Calu3 (cell line): ENCODE data around the gene MYO10. TPM values are rescaled to one million over a fixed set of nuclear protein-coding genes. Genes with fewer than 3 reads are reported as not detected.
A peak's percentile ranks its signal among the peaks of the same experiment; 100 is the strongest.
"Not testable (repeated sequence)": the region's sequence is repeated elsewhere in the genome, so short reads cannot be mapped to it uniquely, and the experiment has no call there.

ENCODE experiments used
- BruUV-seq: library from RNA; stranded (reverse); fragments of 400-500 nt; replicated peaks from 2 replicates; lab custom pipeline; 2021; lab: Mats Ljungman, UMichigan
- CTCF ChIA-PET: fragments of 300-600 bp; sonication (Branson Sonifier 250); formaldehyde crosslinking; loops from one replicate; lab custom pipeline; 2022; ENCODE audit warnings: antibody characterized with exemption; lab: Charles Lee
- DNase-seq: peaks from one replicate; pipeline ENCODE4 v3.0.0; 2022
- H3K27ac Mint-ChIP-seq: one replicate; pipeline ENCODE4 v1.8.0; 2022; ENCODE audit warnings: mixed read lengths; ENCODE audit not compliant: unreplicated experiment
- H3K27me3 Mint-ChIP-seq: one replicate; pipeline ENCODE4 v1.8.0; 2022; ENCODE audit warnings: mixed read lengths; ENCODE audit not compliant: unreplicated experiment
- H3K36me3 Mint-ChIP-seq: one replicate; pipeline ENCODE4 v1.8.0; 2022; ENCODE audit warnings: mild to moderate bottlenecking, moderate library complexity, mixed read lengths; ENCODE audit not compliant: insufficient read depth, unreplicated experiment
- H3K4me1 Mint-ChIP-seq: one replicate; pipeline ENCODE4 v1.8.0; 2022; ENCODE audit warnings: mild to moderate bottlenecking, low read depth, mixed read lengths; ENCODE audit not compliant: unreplicated experiment
- H3K4me3 Mint-ChIP-seq: one replicate; pipeline ENCODE4 v1.8.0; 2022; ENCODE audit warnings: mild to moderate bottlenecking, low read depth, moderate library complexity, mixed read lengths; ENCODE audit not compliant: unreplicated experiment
- H3K9me3 Mint-ChIP-seq: one replicate; pipeline ENCODE4 v1.8.0; 2022; ENCODE audit warnings: low read depth, mixed read lengths; ENCODE audit not compliant: unreplicated experiment
- CTCF ChIP-seq: fragments of 200-600 bp; IDR thresholded peaks from one replicate; pipeline ENCODE4 v1.8.0; 2022; ENCODE audit warnings: antibody characterized with exemption; ENCODE audit not compliant: unreplicated experiment
- intact Hi-C: fragments of 100-400 bp; cut with micrococcal nuclease; formaldehyde crosslinking; loops from one replicate; pipeline ENCODE4 v1.10.0; 2022; ENCODE audit not compliant: unreplicated experiment
- total RNA-seq: library from RNA; stranded (reverse); gene quantifications from 2 replicates; pipeline ENCODE4 v1.2.3, GENCODE V29; 2022

Gene MYO10
- total RNA-seq, 1 experiment from 2014 or later, result 101 TPM

GRCh38 chr5:16880547-16880946 lies 55.5 kb downstream of the MYO10 start:
- Mint-ChIP-seq H3K4me1 (peaks cover 51% of the 10 kb centered on the region), H3K9me3 (no peaks in the 10 kb centered on the region)
- intact Hi-C loops, result loop anchor here (5.0 kb wide), 2 partner anchors 33 to 68 kb away; no protein-coding TSS in a partner anchor

GRCh38 chr5:16879650-16880049 lies 56.4 kb downstream of the MYO10 start:
- peaks cover 21% of the 10 kb centered on the region for H3K36me3 Mint-ChIP-seq
- no peak for DNase-seq
- no peaks in the 10 kb centered on the region for H3K27me3 Mint-ChIP-seq
- no peak overlapping the region for H3K4me3 Mint-ChIP-seq
- intact Hi-C loops, result loop anchor here (5.0 kb wide), 2 partner anchors 32 to 67 kb away; no protein-coding TSS in a partner anchor
- CTCF ChIA-PET, result no interaction called here
- peaks cover 44% of the 10 kb centered on the region for H3K4me1 Mint-ChIP-seq
- H3K9me3 Mint-ChIP-seq, result peaks cover under 1% of the 10 kb centered on the region
- no TSS peak for BruUV-seq
- no peak for TF ChIP-seq CTCF
- H3K27ac Mint-ChIP-seq, result no peak overlapping the region

More at GRCh38 chr5:16880547-16880946, 55.5 kb downstream of the MYO10 start:
- CTCF ChIA-PET, result interaction anchor here (1.2 kb wide), 1 partner anchor 310 kb away, joined by 3 read pairs; no protein-coding TSS in a partner anchor
- Mint-ChIP-seq H3K36me3 (peaks cover 12% of the 10 kb centered on the region), H3K27me3 (no peaks in the 10 kb centered on the region), H3K27ac (peak overlapping the region; percentile 54), H3K4me3 (peak overlapping the region; percentile 44)
- TF ChIP-seq CTCF, result no peak
- BruUV-seq, result no TSS peak
- no peak for DNase-seq

- DNase-seq, result no peak
- TF ChIP-seq CTCF, result no peak
- no peak overlapping the region for H3K27ac Mint-ChIP-seq
- H3K36me3 Mint-ChIP-seq, result peaks cover 26% of the 10 kb centered on the region
- H3K4me3 Mint-ChIP-seq, result no peak overlapping the region
- H3K4me1 Mint-ChIP-seq, result peaks cover 39% of the 10 kb centered on the region
- H3K27me3 Mint-ChIP-seq, result no peaks in the 10 kb centered on the region
- CTCF ChIA-PET, result interaction anchor here (0.6 kb wide), 1 partner anchor 16 kb away, joined by 4 read pairs; no protein-coding TSS in a partner anchor
- intact Hi-C loops, result no loop called here
- BruUV-seq, result no TSS peak
- H3K9me3 Mint-ChIP-seq, result peaks cover 4% of the 10 kb centered on the region
These were observed 56.9 kb downstream of the MYO10 start for GRCh38 chr5:16879191-16879590.

GRCh38 chr5:16877267-16877935 lies 58.7 kb downstream of the MYO10 start:
- H3K9me3 Mint-ChIP-seq, result peaks cover 4% of the 10 kb centered on the region
- H3K4me3 Mint-ChIP-seq, result no peak overlapping the region
- H3K4me1 Mint-ChIP-seq, result peaks cover 28% of the 10 kb centered on the region
- no peak overlapping the region for H3K27ac Mint-ChIP-seq
- CTCF ChIA-PET, result no interaction called here
- BruUV-seq, result no TSS peak
- intact Hi-C loops, result no loop called here
- H3K36me3 Mint-ChIP-seq, result peaks cover 34% of the 10 kb centered on the region
- no peak for DNase-seq
- no peak for TF ChIP-seq CTCF
- H3K27me3 Mint-ChIP-seq, result no peaks in the 10 kb centered on the region

GRCh38 chr5:16874424-16874823 lies 61.7 kb downstream of the MYO10 start:
- H3K4me3 Mint-ChIP-seq, H3K27ac Mint-ChIP-seq, H3K9me3 Mint-ChIP-seq, DNase-seq, CTCF ChIA-PET, BruUV-seq, H3K27me3 Mint-ChIP-seq, intact Hi-C loops: not testable (repeated sequence)
- Mint-ChIP-seq H3K4me1 (peaks cover 20% of the 10 kb centered on the region), H3K36me3 (peaks cover 45% of the 10 kb centered on the region)
